ENCODE data around the gene TMEM59.

- TF ChIP-seq ZNF302 (tag by site-specific recombination; IDR thresholded peaks at IDR 0.05; ENCODE audit: low read depth) (no peak), KLF9 (tag by site-specific recombination; IDR thresholded peaks at IDR 0.05; ENCODE audit: low read depth) (no peak), ZBTB1 (tag by site-specific recombination; IDR thresholded peaks at IDR 0.05) (no peak), ZXDB (tag by site-specific recombination; IDR thresholded peaks at IDR 0.05) (no peak), ZNF544 (tag by site-specific recombination; IDR thresholded peaks at IDR 0.05) (no peak), CTCF (tag by site-specific recombination; IDR thresholded peaks at IDR 0.05) (no peak), REPIN1 (tag by site-specific recombination; IDR thresholded peaks at IDR 0.05; ENCODE audit: low read depth) (no peak)
These were observed 66.5 kb downstream of the TMEM59 start for GRCh38 chr1:53986458-53986857.

All from HEK293 (cell line).